ENCODE measurements around the gene RASL11B. TPM values are rescaled to one million over a fixed set of nuclear protein-coding genes. Genes with fewer than 3 reads are reported as not detected.

The RASL11B gene
- total RNA-seq, 2 donors from 2014 or later, result 0.35 TPM; not detected in 1

DNA sequence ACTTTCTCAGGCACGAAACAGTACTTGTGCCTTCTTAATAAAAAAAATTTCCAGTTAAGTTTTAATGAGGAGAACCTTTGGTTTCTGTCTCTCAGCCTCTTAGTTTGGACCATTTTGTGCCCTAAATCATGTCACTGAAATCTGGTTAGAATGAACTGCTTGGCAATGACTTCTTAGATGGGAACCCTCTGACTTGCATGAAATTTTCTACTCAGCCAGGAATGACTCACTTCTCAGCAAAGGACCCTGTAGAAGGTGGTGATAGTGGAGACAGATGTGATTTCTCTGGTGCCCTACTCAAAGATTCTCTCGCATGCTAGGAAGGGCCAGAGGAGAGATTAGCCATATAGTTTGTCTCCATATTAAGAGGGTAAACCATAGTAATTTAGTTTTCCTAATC is 50.5 kb downstream of the RASL11B start:
- TF ChIP-seq, protein P1, sequence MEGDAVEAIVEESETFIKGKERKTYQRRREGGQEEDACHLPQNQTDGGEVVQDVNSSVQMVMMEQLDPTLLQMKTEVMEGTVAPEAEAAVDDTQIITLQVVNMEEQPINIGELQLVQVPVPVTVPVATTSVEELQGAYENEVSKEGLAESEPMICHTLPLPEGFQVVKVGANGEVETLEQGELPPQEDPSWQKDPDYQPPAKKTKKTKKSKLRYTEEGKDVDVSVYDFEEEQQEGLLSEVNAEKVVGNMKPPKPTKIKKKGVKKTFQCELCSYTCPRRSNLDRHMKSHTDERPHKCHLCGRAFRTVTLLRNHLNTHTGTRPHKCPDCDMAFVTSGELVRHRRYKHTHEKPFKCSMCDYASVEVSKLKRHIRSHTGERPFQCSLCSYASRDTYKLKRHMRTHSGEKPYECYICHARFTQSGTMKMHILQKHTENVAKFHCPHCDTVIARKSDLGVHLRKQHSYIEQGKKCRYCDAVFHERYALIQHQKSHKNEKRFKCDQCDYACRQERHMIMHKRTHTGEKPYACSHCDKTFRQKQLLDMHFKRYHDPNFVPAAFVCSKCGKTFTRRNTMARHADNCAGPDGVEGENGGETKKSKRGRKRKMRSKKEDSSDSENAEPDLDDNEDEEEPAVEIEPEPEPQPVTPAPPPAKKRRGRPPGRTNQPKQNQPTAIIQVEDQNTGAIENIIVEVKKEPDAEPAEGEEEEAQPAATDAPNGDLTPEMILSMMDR (IDR thresholded peaks at IDR 0.05), result no peak
- intact Hi-C loops (cut with DNase I), result no loop called here
- DNase-seq, result no peak
- H3K9ac ChIP-seq (ENCODE audit: low read depth in 2 of 2, low read length in 2 of 2), result no peak overlapping the region
- H3K27me3 ChIP-seq, result no peaks in the 10 kb centered on the region
- no peak overlapping the region for H3K27ac ChIP-seq
- no peaks in the 10 kb centered on the region for H3K36me3 ChIP-seq
- H3K9me3 ChIP-seq, result no peaks in the 10 kb centered on the region
- no peak overlapping the region for H3K4me3 ChIP-seq
- no peaks in the 10 kb centered on the region for H3K4me1 ChIP-seq

DNA sequence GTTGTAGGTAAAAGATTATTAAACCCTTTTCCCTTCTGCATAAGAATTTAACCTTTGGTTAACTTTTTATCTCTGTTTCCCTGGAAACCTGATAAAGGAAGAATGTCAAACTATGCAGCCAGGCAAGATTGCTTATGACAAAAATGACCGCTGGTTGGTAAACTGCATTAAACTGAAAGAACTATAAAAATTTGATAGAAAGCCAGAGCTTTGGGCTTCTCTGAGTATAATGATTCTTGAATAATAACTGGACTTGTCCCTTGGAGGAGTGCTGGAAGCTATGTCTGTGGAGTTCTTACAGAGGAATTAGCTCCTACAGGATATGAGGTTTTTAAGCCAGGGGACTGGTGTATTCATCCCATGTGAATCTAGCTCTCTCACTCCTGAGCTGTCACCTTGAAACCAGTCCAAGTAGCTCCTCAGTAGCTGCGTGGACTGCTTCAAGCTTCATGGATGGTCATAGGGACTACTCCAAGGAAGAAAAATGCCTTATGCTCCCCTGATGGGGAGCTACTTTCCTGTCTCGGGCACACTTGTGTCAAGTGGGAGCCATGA is 52.0 kb downstream of the RASL11B start:
- Histone ChIP-seq H3K4me3 (no peak overlapping the region), H3K36me3 (no peaks in the 10 kb centered on the region), H3K27me3 (no peaks in the 10 kb centered on the region), H3K4me1 (no peaks in the 10 kb centered on the region), H3K27ac (no peak overlapping the region), H3K9ac (ENCODE audit: low read depth in 2 of 2, low read length in 2 of 2) (no peak overlapping the region), H3K9me3 (no peaks in the 10 kb centered on the region)
- no peak for DNase-seq
- intact Hi-C loops (cut with DNase I), result no loop called here
- TF ChIP-seq, protein P1 (IDR thresholded peaks at IDR 0.05), result no peak

DNA sequence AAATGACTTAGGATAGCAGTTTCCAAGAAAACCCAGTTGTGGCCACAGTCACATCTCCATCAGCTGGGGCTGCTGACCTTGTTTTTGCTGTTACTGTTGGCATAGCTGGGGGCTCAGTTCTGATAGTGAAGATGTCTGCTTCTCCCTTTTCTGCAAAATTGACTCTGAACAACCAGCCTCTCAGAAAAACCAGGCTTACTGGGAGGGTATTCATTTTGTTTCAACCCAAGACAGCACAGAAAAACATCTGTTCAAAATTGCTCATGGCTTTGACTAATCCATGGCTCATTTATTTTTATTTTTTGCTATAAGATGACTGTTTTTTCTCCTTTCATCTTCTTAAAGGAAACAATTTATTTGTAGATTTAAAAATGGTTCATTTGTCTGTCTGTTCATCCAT is 53.1 kb downstream of the RASL11B start:
- H3K4me3 ChIP-seq, result no peak overlapping the region
- no peaks in the 10 kb centered on the region for H3K4me1 ChIP-seq
- H3K27me3 ChIP-seq, result no peaks in the 10 kb centered on the region
- TF ChIP-seq, protein P1 (IDR thresholded peaks at IDR 0.05), result no peak
- no peaks in the 10 kb centered on the region for H3K9me3 ChIP-seq
- H3K36me3 ChIP-seq, result no peaks in the 10 kb centered on the region
- no peak overlapping the region for H3K9ac ChIP-seq (ENCODE audit: low read depth in 2 of 2, low read length in 2 of 2)
- no peak overlapping the region for H3K27ac ChIP-seq
- intact Hi-C loops (cut with DNase I), result no loop called here
- no peak for DNase-seq

DNA sequence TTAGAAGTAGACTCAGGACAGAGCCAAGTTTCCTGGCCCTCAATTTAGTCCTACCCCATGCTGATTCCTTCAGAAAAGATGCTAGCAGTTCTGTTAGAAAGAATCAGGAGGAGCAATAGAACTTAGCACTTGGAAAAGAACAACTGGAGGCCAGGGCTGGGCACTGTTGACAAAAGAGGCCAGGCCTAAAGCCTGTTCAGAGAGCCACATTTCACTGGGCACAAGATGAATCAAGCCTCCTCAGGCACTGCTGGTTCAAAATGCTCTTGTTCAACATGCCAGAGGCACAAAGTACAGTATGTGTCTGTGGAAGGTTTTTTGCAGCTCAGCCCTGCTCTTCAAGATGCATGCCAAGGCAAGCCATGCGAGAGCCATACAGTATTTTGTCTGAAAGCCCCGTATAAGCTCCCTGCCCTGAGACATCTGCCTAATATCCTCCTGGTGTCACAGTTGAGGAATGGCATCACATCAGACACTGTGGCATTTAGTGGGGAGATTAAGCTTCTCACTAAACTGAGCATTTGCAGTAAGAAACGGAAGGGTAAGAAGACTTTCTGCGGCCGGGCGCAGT is 53.7 kb downstream of the RASL11B start:
- no peaks in the 10 kb centered on the region for H3K9me3 ChIP-seq
- no peak overlapping the region for H3K4me3 ChIP-seq
- no peak for DNase-seq
- no peak overlapping the region for H3K9ac ChIP-seq (ENCODE audit: low read depth in 2 of 2, low read length in 2 of 2)
- H3K27me3 ChIP-seq, result no peaks in the 10 kb centered on the region
- no peaks in the 10 kb centered on the region for H3K36me3 ChIP-seq
- TF ChIP-seq, protein P1 (IDR thresholded peaks at IDR 0.05), result no peak
- no peak overlapping the region for H3K27ac ChIP-seq
- no peaks in the 10 kb centered on the region for H3K4me1 ChIP-seq
- intact Hi-C loops (cut with DNase I), result no loop called here

Other genes with a start within 250 kb of the RASL11B start
- 10 to 100 TPM; 10.0 to 15.0 TPM for gene USP46, start 203.0 kb upstream of the RASL11B start, total RNA-seq
- gene ERVMER34-1, start 110.9 kb upstream of the RASL11B start, total RNA-seq, result 1 to 10 TPM in 1 of 2 donors, under 1 TPM in 1; 0.77 to 1.1 TPM

Data from colonic mucosa (tissue), 4 donors.